ENCODE measurements around the gene TMEM145.

TMEM145 gene

GRCh38 chr19:42290136-42290522, 23.0 kb upstream of the TMEM145 start:
- DNase-seq: no peak

GRCh38 chr19:42290523-42291434, 22.3 kb upstream of the TMEM145 start:
- DNase-seq: peak; percentile 41

GRCh38 chr19:42291435-42291810, 21.7 kb upstream of the TMEM145 start:
- DNase-seq: no peak

- no peak for DNase-seq
These were observed 20.8 kb upstream of the TMEM145 start for GRCh38 chr19:42292042-42292960.

GRCh38 chr19:42292963-42293362, 20.1 kb upstream of the TMEM145 start:
- DNase-seq: no peak

- no peak for DNase-seq
These were observed 19.6 kb upstream of the TMEM145 start for GRCh38 chr19:42293540-42293939.

- no peak for DNase-seq
These were observed 19.2 kb upstream of the TMEM145 start for GRCh38 chr19:42293948-42294347.

GRCh38 chr19:42294471-42295137, 18.5 kb upstream of the TMEM145 start:
- no peak for DNase-seq

- DNase-seq: no peak
These were observed 17.8 kb upstream of the TMEM145 start for GRCh38 chr19:42295342-42295741.

GRCh38 chr19:42295831-42296525, 17.1 kb upstream of the TMEM145 start:
- DNase-seq: peak; percentile 81

- DNase-seq: no peak
These were observed 16.1 kb upstream of the TMEM145 start for GRCh38 chr19:42297039-42297438.

GRCh38 chr19:42301646-42302203, 11.4 kb upstream of the TMEM145 start, which contains the start of gene PRR19:
Gene PRR19, plus strand, starts transcription at chr19:42302132. Its CDS starts 7,453 bp downstream, at chr19:42309585.
- DNase-seq: peak; percentile 26

GRCh38 chr19:42303101-42303464, 10.0 kb upstream of the TMEM145 start:
- no peak for DNase-seq

- no peak for DNase-seq
These were observed 9.2 kb upstream of the TMEM145 start for GRCh38 chr19:42303876-42304275.

- no peak for DNase-seq
These were observed 6.5 kb upstream of the TMEM145 start for GRCh38 chr19:42306646-42307045.

- no peak for DNase-seq
These were observed 3.4 kb upstream of the TMEM145 start for GRCh38 chr19:42309686-42310085.

- no peak for DNase-seq
These were observed 1.5 kb upstream of the TMEM145 start for GRCh38 chr19:42311657-42312056.

- no peak for DNase-seq
These were observed 739 bp upstream of the TMEM145 start for GRCh38 chr19:42312370-42312769.

- no peak for DNase-seq
These were observed 989 bp downstream of the TMEM145 start for GRCh38 chr19:42313840-42314755.

GRCh38 chr19:42315024-42315423, 1.9 kb downstream of the TMEM145 start:
- DNase-seq: no peak

Measured in stimulated activated naive CD4-positive, alpha-beta T cell treated with Interleukin-2 at 50 U/mL for 16 hours (primary cell).